Stimulated activated CD8-positive, alpha-beta memory T cell treated with anti-CD3 and anti-CD28 coated beads, Interleukin-7, amount 100 ng/mL, for 4 hours (primary cell): Measurements from ENCODE around the gene IGSF6.
"Not testable (repeated sequence)": the region's sequence is repeated elsewhere in the genome, so short reads cannot be mapped to it uniquely, and the experiment has no call there.

Source experiments
- DNase-seq, 2 donors: peaks; one replicate each; pipeline ENCODE4 v3.0.0-alpha.2; 2020; ENCODE audit warnings: low read depth in 2 of 2

The IGSF6 gene

GRCh38 chr16:21652453-21652852 lies at the start of gene IGSF6:
TSS of gene IGSF6 (minus strand) at chr16:21652608. CDS start at chr16:21652598, 10 bp downstream.
- no peak for DNase-seq

GRCh38 chr16:21701271-21701670 lies 48.9 kb upstream of the IGSF6 start:
- DNase-seq = no peak

GRCh38 chr16:21698169-21699032 lies 46.0 kb upstream of the IGSF6 start:
- DNase-seq = no peak

- no peak for DNase-seq
These were observed 44.6 kb upstream of the IGSF6 start for GRCh38 chr16:21697032-21697431.

- DNase-seq = no peak
These were observed 42.2 kb upstream of the IGSF6 start for GRCh38 chr16:21694609-21695008.

GRCh38 chr16:21690967-21691366 lies 38.6 kb upstream of the IGSF6 start:
- not testable (repeated sequence) for DNase-seq

- no peak for DNase-seq
These were observed 36.7 kb upstream of the IGSF6 start for GRCh38 chr16:21689107-21689506.

GRCh38 chr16:21685034-21685455 lies 32.6 kb upstream of the IGSF6 start:
- no peak for DNase-seq

GRCh38 chr16:21684199-21684598 lies 31.8 kb upstream of the IGSF6 start:
- DNase-seq = no peak

GRCh38 chr16:21683184-21683583 lies 30.8 kb upstream of the IGSF6 start:
- no peak for DNase-seq

- not testable (repeated sequence) for DNase-seq
These were observed 28.3 kb upstream of the IGSF6 start for GRCh38 chr16:21680714-21681113.

GRCh38 chr16:21674456-21674855 lies 22.0 kb upstream of the IGSF6 start:
- DNase-seq = not testable (repeated sequence)

GRCh38 chr16:21673469-21673868 lies 21.1 kb upstream of the IGSF6 start:
- DNase-seq = no peak

GRCh38 chr16:21667575-21667974 lies 15.2 kb upstream of the IGSF6 start:
- no peak for DNase-seq

- DNase-seq = no peak
These were observed 14.4 kb upstream of the IGSF6 start for GRCh38 chr16:21666772-21667171.

- DNase-seq = no peak
These were observed 12.5 kb upstream of the IGSF6 start for GRCh38 chr16:21664801-21665492.

GRCh38 chr16:21663889-21664647 lies 11.7 kb upstream of the IGSF6 start, which contains the start of gene OTOA:
TSS of gene OTOA (plus strand) at chr16:21663968. CDS start at chr16:21678515, 14,547 bp downstream.
- peak in 1 of 2 donors; percentile 11 for DNase-seq

GRCh38 chr16:21659124-21659523 lies 6.7 kb upstream of the IGSF6 start:
- DNase-seq = no peak

GRCh38 chr16:21656795-21657768 lies 4.7 kb upstream of the IGSF6 start:
- peak in 1 of 2 donors; percentile 23 for DNase-seq

GRCh38 chr16:21654881-21655280 lies 2.5 kb upstream of the IGSF6 start:
- no peak for DNase-seq

GRCh38 chr16:21654466-21654865 lies 2.1 kb upstream of the IGSF6 start:
- no peak for DNase-seq
